AG04450 (cell line): Measurements from ENCODE around the gene PPP2R5B. TPM values are rescaled to one million over a fixed set of nuclear protein-coding genes. Genes with fewer than 3 reads are reported as not detected.

Experiments
- CTCF ChIA-PET: fragments of 300-600, 350-600 bp; formaldehyde crosslinking; extraction: SDS; loops from one replicate; lab custom pipeline; 2022; ENCODE audit warnings: antibody characterized with exemption, inconsistent platforms; lab: Charles Lee
- POLR2A ChIA-PET: fragments of 350-600 bp; formaldehyde crosslinking; extraction: SDS; loops from one replicate; lab custom pipeline; 2021; ENCODE audit warnings: antibody characterized with exemption, inconsistent platforms; lab: Yijun Ruan, JAX
- DNase-seq: peaks from one replicate; pipeline ENCODE4 v3.0.0-alpha.2; 2011; ENCODE audit warnings: low read depth, low spot score
- H3K27ac ChIP-seq: one replicate; pipeline ENCODE4 v1.5.1; 2012; ENCODE audit warnings: low read depth, low read length, control low read depth
- H3K27me3 ChIP-seq: one replicate; pipeline ENCODE4 v1.6.0; 2012; ENCODE audit warnings: low read length; ENCODE audit not compliant: control insufficient read depth, insufficient read depth
- H3K4me3 ChIP-seq: 2 replicates; pipeline ENCODE4 v1.5.1; 2011; ENCODE audit warnings: mild to moderate bottlenecking, low read depth, low read length, control low read depth
- H3K9me3 ChIP-seq: 2 replicates; pipeline ENCODE4 v1.5.1; 2012; ENCODE audit warnings: low read length; ENCODE audit not compliant: control insufficient read depth, insufficient read depth
- polyA plus RNA-seq: library from polyadenylated mRNA; depleted of rRNA; stranded (reverse); fragments of >200 nt; gene quantifications from 2 replicates; pipeline ENCODE4 v1.2.3, GENCODE V29; 2011
- TF ChIP-seq, protein P1 (sequence below): IDR thresholded peaks from 2 replicates; pipeline ENCODE4 v1.5.1; 2011; ENCODE audit warnings: low read depth, low read length, control low read depth, inconsistent platforms

Gene PPP2R5B
- polyA plus RNA-seq, 1 experiment = 11.2 TPM

GRCh38 chr11:64924910-64925284 is 408 bp downstream of the PPP2R5B start:
- Histone ChIP-seq H3K27me3 (no peaks in the 10 kb centered on the region), H3K27ac (no peak overlapping the region), H3K9me3 (no peaks in the 10 kb centered on the region), H3K4me3 (peak overlapping the region; percentile 84)
- no peak for DNase-seq
- CTCF ChIA-PET = interaction anchor here (1.0 to 1.5 kb wide), 2 partner anchors 31 to 81 kb away, joined by 3 to 4 read pairs; partner anchors contain the start of gene CDC42BPG
- TF ChIP-seq, protein P1, sequence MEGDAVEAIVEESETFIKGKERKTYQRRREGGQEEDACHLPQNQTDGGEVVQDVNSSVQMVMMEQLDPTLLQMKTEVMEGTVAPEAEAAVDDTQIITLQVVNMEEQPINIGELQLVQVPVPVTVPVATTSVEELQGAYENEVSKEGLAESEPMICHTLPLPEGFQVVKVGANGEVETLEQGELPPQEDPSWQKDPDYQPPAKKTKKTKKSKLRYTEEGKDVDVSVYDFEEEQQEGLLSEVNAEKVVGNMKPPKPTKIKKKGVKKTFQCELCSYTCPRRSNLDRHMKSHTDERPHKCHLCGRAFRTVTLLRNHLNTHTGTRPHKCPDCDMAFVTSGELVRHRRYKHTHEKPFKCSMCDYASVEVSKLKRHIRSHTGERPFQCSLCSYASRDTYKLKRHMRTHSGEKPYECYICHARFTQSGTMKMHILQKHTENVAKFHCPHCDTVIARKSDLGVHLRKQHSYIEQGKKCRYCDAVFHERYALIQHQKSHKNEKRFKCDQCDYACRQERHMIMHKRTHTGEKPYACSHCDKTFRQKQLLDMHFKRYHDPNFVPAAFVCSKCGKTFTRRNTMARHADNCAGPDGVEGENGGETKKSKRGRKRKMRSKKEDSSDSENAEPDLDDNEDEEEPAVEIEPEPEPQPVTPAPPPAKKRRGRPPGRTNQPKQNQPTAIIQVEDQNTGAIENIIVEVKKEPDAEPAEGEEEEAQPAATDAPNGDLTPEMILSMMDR = no peak
- POLR2A ChIA-PET = interaction anchor here (0.7 to 1.0 kb wide), 2 partner anchors 20 to 89 kb away, joined by 3 read pairs; partner anchors contain the start of gene ARL2

GRCh38 chr11:64925536-64926436 is 1.3 kb downstream of the PPP2R5B start:
- H3K4me3 ChIP-seq = peak overlapping the region; percentile 84
- no peaks in the 10 kb centered on the region for H3K9me3 ChIP-seq
- no peak overlapping the region for H3K27ac ChIP-seq
- H3K27me3 ChIP-seq = no peaks in the 10 kb centered on the region
- TF ChIP-seq, protein P1 = no peak
- DNase-seq = no peak
- POLR2A ChIA-PET = interaction anchor here (0.6 to 0.7 kb wide), 2 partner anchors 21 to 81 kb away, joined by 3 to 5 read pairs; no protein-coding TSS in a partner anchor
- CTCF ChIA-PET = interaction anchor here (1.3 kb wide), 1 partner anchor 38 kb away, joined by 3 read pairs; no protein-coding TSS in a partner anchor

DNA sequence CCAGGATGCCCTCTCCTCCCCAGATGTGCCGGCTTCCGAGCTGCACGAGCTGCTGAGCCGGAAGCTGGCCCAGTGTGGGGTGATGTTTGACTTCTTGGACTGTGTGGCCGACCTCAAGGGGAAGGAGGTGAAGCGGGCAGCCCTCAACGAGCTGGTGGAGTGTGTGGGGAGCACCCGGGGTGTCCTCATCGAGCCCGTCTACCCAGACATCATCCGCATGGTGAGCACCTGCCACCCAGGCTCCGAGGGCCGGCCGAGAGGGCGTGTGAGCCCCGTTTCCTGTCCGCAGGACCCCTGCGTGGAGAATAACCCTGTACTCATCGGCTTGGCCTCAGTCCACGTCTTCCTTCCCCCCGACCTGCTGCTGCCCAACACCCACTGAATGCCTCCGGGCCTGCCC is 2.2 kb downstream of the PPP2R5B start:
- no peaks in the 10 kb centered on the region for H3K9me3 ChIP-seq
- TF ChIP-seq, protein P1 = no peak
- no peak overlapping the region for H3K4me3 ChIP-seq
- H3K27ac ChIP-seq = no peak overlapping the region
- no peaks in the 10 kb centered on the region for H3K27me3 ChIP-seq
- no peak for DNase-seq
- ChIA-PET POLR2A (no interaction called here), CTCF (interaction anchor here (1.3 kb wide), 1 partner anchor 38 kb away, joined by 3 read pairs; no protein-coding TSS in a partner anchor)

GRCh38 chr11:64928957-64929356 is 4.5 kb downstream of the PPP2R5B start:
- H3K27ac ChIP-seq = no peak overlapping the region
- no peak overlapping the region for H3K4me3 ChIP-seq
- no peaks in the 10 kb centered on the region for H3K9me3 ChIP-seq
- ChIA-PET CTCF (no interaction called here), POLR2A (no interaction called here)
- H3K27me3 ChIP-seq = no peaks in the 10 kb centered on the region
- no peak for DNase-seq
- TF ChIP-seq, protein P1 = no peak

DNA sequence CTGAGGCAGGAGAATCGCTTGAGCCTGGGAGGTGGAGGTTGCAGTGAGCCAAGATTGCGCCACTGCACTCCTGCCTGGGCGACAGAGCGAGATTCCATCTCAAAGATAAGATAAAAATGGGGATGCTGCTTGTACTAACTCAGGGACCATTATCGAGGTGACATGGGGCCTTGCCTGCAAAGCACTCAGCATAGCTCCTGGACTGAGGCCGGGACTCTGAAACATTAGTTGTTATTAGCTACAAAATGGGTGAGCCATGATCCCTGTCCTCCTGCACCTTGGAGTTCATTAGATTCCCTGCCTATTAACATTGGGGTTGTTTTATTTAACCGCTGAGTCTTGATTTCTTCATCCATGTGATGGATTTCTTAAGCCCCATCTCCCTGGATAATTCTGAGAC is 5.1 kb downstream of the PPP2R5B start:
- no peaks in the 10 kb centered on the region for H3K9me3 ChIP-seq
- DNase-seq = no peak
- ChIA-PET CTCF (no interaction called here), POLR2A (no interaction called here)
- no peak overlapping the region for H3K27ac ChIP-seq
- no peaks in the 10 kb centered on the region for H3K27me3 ChIP-seq
- TF ChIP-seq, protein P1 = no peak
- H3K4me3 ChIP-seq = no peak overlapping the region
